ENCODE results near the gene FMNL2.
"Not testable (repeated sequence)": the region's sequence is repeated elsewhere in the genome, so short reads cannot be mapped to it uniquely, and the experiment has no call there.

The FMNL2 gene

GRCh38 chr2:152505495-152505906 lies 170.5 kb downstream of the FMNL2 start:
- DNase-seq, result no peak

- no peak for DNase-seq
These were observed 171.9 kb downstream of the FMNL2 start for GRCh38 chr2:152506843-152507242.

- DNase-seq, result no peak
These were observed 172.9 kb downstream of the FMNL2 start for GRCh38 chr2:152507907-152508306.

GRCh38 chr2:152508446-152508845 lies 173.5 kb downstream of the FMNL2 start:
- no peak for DNase-seq

GRCh38 chr2:152509772-152510491 lies 175.0 kb downstream of the FMNL2 start:
- no peak for DNase-seq

- DNase-seq, result no peak
These were observed 175.6 kb downstream of the FMNL2 start for GRCh38 chr2:152510621-152511020.

GRCh38 chr2:152511981-152512380 lies 177.0 kb downstream of the FMNL2 start:
- DNase-seq, result no peak

- DNase-seq, result no peak
These were observed 178.1 kb downstream of the FMNL2 start for GRCh38 chr2:152513029-152513428.

GRCh38 chr2:152513681-152514080 lies 178.7 kb downstream of the FMNL2 start:
- no peak for DNase-seq

GRCh38 chr2:152518034-152518433 lies 183.1 kb downstream of the FMNL2 start:
- DNase-seq, result no peak

- no peak for DNase-seq
These were observed 183.9 kb downstream of the FMNL2 start for GRCh38 chr2:152518641-152519580.

GRCh38 chr2:152519581-152519952 lies 184.6 kb downstream of the FMNL2 start:
- DNase-seq, result no peak

GRCh38 chr2:152520759-152521158 lies 185.8 kb downstream of the FMNL2 start:
- DNase-seq, result no peak

- not testable (repeated sequence) for DNase-seq
These were observed 187.5 kb downstream of the FMNL2 start for GRCh38 chr2:152522446-152522845.

- DNase-seq, result no peak
These were observed 188.1 kb downstream of the FMNL2 start for GRCh38 chr2:152523091-152523490.

GRCh38 chr2:152525277-152525838 lies 190.4 kb downstream of the FMNL2 start:
- no peak for DNase-seq

- DNase-seq, result no peak
These were observed 194.6 kb downstream of the FMNL2 start for GRCh38 chr2:152529420-152530115.

- DNase-seq, result no peak
These were observed 197.3 kb downstream of the FMNL2 start for GRCh38 chr2:152532241-152532640.

- DNase-seq, result no peak
These were observed 199.6 kb downstream of the FMNL2 start for GRCh38 chr2:152534460-152535135.

GRCh38 chr2:152537081-152537651 lies 202.2 kb downstream of the FMNL2 start:
- no peak for DNase-seq

- no peak for DNase-seq
These were observed 204.4 kb downstream of the FMNL2 start for GRCh38 chr2:152539424-152539823.

GRCh38 chr2:152541712-152542111 lies 206.7 kb downstream of the FMNL2 start:
- no peak for DNase-seq

Data from NCI-H146 (cell line).